Muscle of arm (tissue), 12 donors: Measurements from ENCODE around the gene PRSS57. TPM values are rescaled to one million over a fixed set of nuclear protein-coding genes. Genes with fewer than 3 reads are reported as not detected.

Experiments
- DNase-seq: peaks from one replicate; pipeline ENCODE4 v3.0.0-alpha.2; 2013
- polyA plus RNA-seq, 12 donors: library from polyadenylated mRNA; unstranded; fragments of 120-200 nt; gene quantifications; one replicate each; pipeline ENCODE4 v1.2.1, GENCODE V29; 2013; ENCODE audit not compliant: insufficient read length in 12 of 12

Gene PRSS57
- polyA plus RNA-seq, 12 donors = 0.15 to 1.2 (median 0.19) TPM; not detected in 6

DNA sequence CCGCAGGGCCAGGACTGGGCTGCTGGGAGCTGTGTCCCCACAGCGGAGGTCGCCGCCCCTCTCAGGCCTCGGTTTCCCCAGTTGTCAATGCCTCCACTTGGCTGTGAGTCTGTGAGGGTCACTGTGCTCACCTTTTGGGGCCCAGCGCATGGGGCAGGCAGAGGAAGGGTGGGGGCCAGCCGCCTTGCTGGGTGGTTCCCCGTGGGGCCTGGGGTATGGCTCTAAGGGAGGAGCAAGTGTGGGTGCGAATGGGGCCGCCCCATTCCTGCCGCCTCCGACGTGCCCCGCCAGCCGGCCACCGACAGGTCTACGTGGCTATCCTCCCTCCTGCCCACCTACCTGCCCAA is 56.4 kb downstream of the PRSS57 start:
- no peak for DNase-seq

Other genes with a start within 250 kb of the PRSS57 start
- gene SHC2, start 234.4 kb downstream of the PRSS57 start, polyA plus RNA-seq = 10 to 100 TPM in 11 of 12 donors, not detected in 1; 19.9 to 49.3 (median 27.0) TPM
- 10 to 100 TPM in 2 of 12 donors, 1 to 10 TPM in 9, not detected in 1; 3.8 to 24.5 (median 7.3) TPM for gene MADCAM1, start 199.0 kb downstream of the PRSS57 start, polyA plus RNA-seq
- gene TPGS1, start 188.0 kb downstream of the PRSS57 start, polyA plus RNA-seq = 10 to 100 TPM in 1 of 12 donors, 1 to 10 TPM in 10, not detected in 1; 2.8 to 26.4 (median 4.6) TPM
- gene CDC34, start 163.7 kb downstream of the PRSS57 start, polyA plus RNA-seq = 100 to 1,000 TPM in 1 of 12 donors, 10 to 100 TPM in 10, not detected in 1; 48.4 to 140 (median 61.1) TPM
- under 1 TPM in 7 of 12 donors, not detected in 5; 0.20 to 0.72 (median 0.26) TPM for gene GZMM, start 151.4 kb downstream of the PRSS57 start, polyA plus RNA-seq
- 100 to 1,000 TPM in 11 of 12 donors, not detected in 1; 109 to 224 (median 171) TPM for gene BSG, start 122.9 kb downstream of the PRSS57 start, polyA plus RNA-seq
- under 1 TPM in 10 of 12 donors, not detected in 2; 0.13 to 0.61 (median 0.31) TPM for gene HCN2, start 105.6 kb downstream of the PRSS57 start, polyA plus RNA-seq
- 10 to 100 TPM in 11 of 12 donors, not detected in 1; 23.7 to 58.0 (median 29.2) TPM for gene POLRMT, start 61.9 kb downstream of the PRSS57 start, polyA plus RNA-seq
- gene FGF22, start 55.6 kb downstream of the PRSS57 start, polyA plus RNA-seq = under 1 TPM in 4 of 12 donors, not detected in 8; 0.09 to 0.21 (median 0.16) TPM
- 10 to 100 TPM in 11 of 12 donors, not detected in 1; 17.8 to 52.8 (median 19.0) TPM for gene RNF126, start 32.2 kb downstream of the PRSS57 start, polyA plus RNA-seq
- 10 to 100 TPM in 11 of 12 donors, not detected in 1; 11.0 to 25.9 (median 12.2) TPM for gene FSTL3, start 19.1 kb downstream of the PRSS57 start, polyA plus RNA-seq
- gene PALM, start 13.5 kb upstream of the PRSS57 start, polyA plus RNA-seq = 10 to 100 TPM in 11 of 12 donors, not detected in 1; 17.2 to 80.5 (median 33.1) TPM
- gene MISP, start 55.7 kb upstream of the PRSS57 start, polyA plus RNA-seq = 10 to 100 TPM in 1 of 12 donors, under 1 TPM in 9, not detected in 2; 0.07 to 36.0 (median 0.12) TPM
- gene PTBP1, start 102.0 kb upstream of the PRSS57 start, polyA plus RNA-seq = 100 to 1,000 TPM in 11 of 12 donors, not detected in 1; 116 to 245 (median 136) TPM
- gene PLPPR3, start 126.5 kb upstream of the PRSS57 start, polyA plus RNA-seq = 1 to 10 TPM in 3 of 12 donors, under 1 TPM in 7, not detected in 2; 0.12 to 2.7 (median 0.46) TPM
- 1 to 10 TPM in 5 of 12 donors, under 1 TPM in 5, not detected in 2; 0.42 to 8.7 (median 0.90) TPM for gene AZU1, start 132.4 kb upstream of the PRSS57 start, polyA plus RNA-seq
- 10 to 100 TPM in 1 of 12 donors, 1 to 10 TPM in 7, under 1 TPM in 2, not detected in 2; 0.66 to 12.0 (median 1.3) TPM for gene PRTN3, start 145.5 kb upstream of the PRSS57 start, polyA plus RNA-seq
- gene ELANE, start 156.9 kb upstream of the PRSS57 start, polyA plus RNA-seq = 1 to 10 TPM in 2 of 12 donors, under 1 TPM in 5, not detected in 5; 0.21 to 1.2 (median 0.33) TPM
- gene CFD, start 164.2 kb upstream of the PRSS57 start, polyA plus RNA-seq = 10 to 100 TPM in 1 of 12 donors, 1 to 10 TPM in 9, under 1 TPM in 1, not detected in 1; 0.98 to 20.8 (median 1.6) TPM
- gene MED16, start 197.7 kb upstream of the PRSS57 start, polyA plus RNA-seq = 1,000 to 10,000 TPM in 1 of 12 donors, 10 to 100 TPM in 11; 26.2 to 1,072 (median 32.9) TPM
- not detected for gene RNU6-9, start 198.0 kb upstream of the PRSS57 start, polyA plus RNA-seq
- gene R3HDM4, start 217.8 kb upstream of the PRSS57 start, polyA plus RNA-seq = 10 to 100 TPM in 11 of 12 donors, not detected in 1; 21.0 to 60.9 (median 27.3) TPM
- gene KISS1R, start 221.9 kb upstream of the PRSS57 start, polyA plus RNA-seq = not detected
- 100 to 1,000 TPM in 1 of 12 donors, 10 to 100 TPM in 6, 1 to 10 TPM in 5; 7.5 to 100 (median 10.3) TPM for gene ARID3A, start 230.6 kb upstream of the PRSS57 start, polyA plus RNA-seq